ENCODE results near the gene LONP1. TPM values are rescaled to one million over a fixed set of nuclear protein-coding genes. Genes with fewer than 3 reads are reported as not detected.

The LONP1 gene
- total and polyA plus RNA-seq, 2 experiments from 2014 or later = 77.5 to 119 TPM

DNA sequence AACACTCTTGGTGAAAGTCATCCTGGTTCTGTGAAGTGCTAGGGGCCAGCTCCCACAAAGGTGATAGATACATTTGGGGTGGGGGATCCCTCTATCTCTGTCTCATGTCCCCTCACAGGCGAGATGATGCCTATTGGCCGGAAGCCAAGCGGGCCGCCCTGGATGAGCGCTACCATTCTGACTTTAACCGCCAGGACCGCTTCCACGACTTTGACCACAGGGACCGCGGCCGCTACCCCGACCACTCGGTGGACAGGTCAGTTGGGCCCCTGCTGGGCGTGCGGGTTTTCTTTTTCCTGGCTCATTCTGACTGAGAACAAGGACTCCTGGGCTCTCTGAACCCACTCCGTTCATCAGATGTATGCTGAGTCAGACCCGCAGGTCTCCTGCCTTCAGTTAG is 56.0 kb downstream of the LONP1 start:
- H3K9ac ChIP-seq = no peak overlapping the region
- H3K9me2 ChIP-seq (ENCODE audit: insufficient read depth) = no peaks in the 10 kb centered on the region
- TF ChIP-seq EZH2 (IDR thresholded peaks at IDR 0.05; ENCODE audit: insufficient read depth, poor library complexity, severe bottlenecking) (no peak), EZH2phosphoT487 (IDR thresholded peaks at IDR 0.05; ENCODE audit: insufficient read depth, low read depth) (no peak)
- H3F3A ChIP-seq (ENCODE audit: insufficient read depth) = peaks cover 29% of the 10 kb centered on the region
- no peak overlapping the region for H2AFZ ChIP-seq
- peaks cover 7% of the 10 kb centered on the region; the same call in 1 of the 2 replicates for H3K4me1 ChIP-seq (ENCODE audit: insufficient read depth)
- no peaks in the 10 kb centered on the region for H3K27me3 ChIP-seq (replicated peaks; ENCODE audit: insufficient read depth)
- no peak overlapping the region for H3K4me2 ChIP-seq (ENCODE audit: unreplicated experiment)
- H4K20me1 ChIP-seq (ENCODE audit: insufficient read depth) = no peaks in the 10 kb centered on the region
- H3K9me3 ChIP-seq (ENCODE audit: low read depth) = no peaks in the 10 kb centered on the region
- H3K36me3 ChIP-seq (ENCODE audit: low read depth) = peaks cover 52% of the 10 kb centered on the region
- H3K79me2 ChIP-seq (ENCODE audit: insufficient read depth) = peaks cover 12% of the 10 kb centered on the region
- no peak for DNase-seq
- in situ Hi-C loops (cut with MboI) = no loop called here
- H3K4me3 ChIP-seq = no peak overlapping the region
- no peak overlapping the region for H3K27ac ChIP-seq
- 95 to 98% methylated on average over 17 of the region's 17 CpGs for WGBS, 2 experiments (ENCODE audit: low coverage in 1 of 2, low lambda C conversion rate in 2 of 2, missing lambda C conversion rate in 2 of 2)

DNA sequence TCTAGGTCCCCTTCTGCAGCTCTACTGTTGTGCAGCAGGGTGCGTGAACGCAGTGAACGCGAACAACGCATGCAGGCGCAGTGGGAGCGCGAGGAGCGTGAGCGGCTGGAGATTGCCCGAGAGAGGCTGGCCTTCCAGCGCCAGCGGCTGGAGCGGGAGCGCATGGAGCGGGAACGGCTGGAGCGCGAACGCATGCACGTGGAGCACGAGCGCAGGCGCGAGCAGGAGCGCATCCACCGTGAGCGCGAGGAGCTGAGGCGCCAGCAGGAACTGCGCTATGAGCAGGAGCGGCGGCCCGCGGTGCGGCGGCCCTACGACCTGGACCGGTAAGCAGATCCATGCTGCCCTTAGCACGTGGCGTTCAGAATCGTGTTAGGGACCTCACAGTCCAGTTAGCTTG is 58.5 kb downstream of the LONP1 start:
- no peak for DNase-seq

GRCh38 chr19:5655412-5655811 is 64.5 kb downstream of the LONP1 start:
- no peak overlapping the region for H3K4me3 ChIP-seq
- in situ Hi-C loops (cut with MboI) = no loop called here
- no peak for DNase-seq
- no peaks in the 10 kb centered on the region for H3K9me3 ChIP-seq (ENCODE audit: low read depth)
- H3F3A ChIP-seq (ENCODE audit: insufficient read depth) = 0 out of 2 replicates have a peak, but pooled peaks cover 5% of the 10 kb centered on the region
- H3K79me2 ChIP-seq (ENCODE audit: insufficient read depth) = peaks cover 51% of the 10 kb centered on the region
- no peaks in the 10 kb centered on the region for H3K27me3 ChIP-seq (replicated peaks; ENCODE audit: insufficient read depth)
- no peak overlapping the region for H3K27ac ChIP-seq
- H2AFZ ChIP-seq = no peak overlapping the region
- no peak overlapping the region for H3K4me2 ChIP-seq (ENCODE audit: unreplicated experiment)
- H3K36me3 ChIP-seq (ENCODE audit: low read depth) = peaks cover 72% of the 10 kb centered on the region
- H3K4me1 ChIP-seq (ENCODE audit: insufficient read depth) = no peaks in the 10 kb centered on the region
- H4K20me1 ChIP-seq (ENCODE audit: insufficient read depth) = no peaks in the 10 kb centered on the region
- 69 to 72% methylated on average over 5 of the region's 5 CpGs for WGBS, 2 experiments (ENCODE audit: low coverage in 1 of 2, low lambda C conversion rate in 2 of 2, missing lambda C conversion rate in 2 of 2)
- no peaks in the 10 kb centered on the region for H3K9me2 ChIP-seq (ENCODE audit: insufficient read depth)
- no peak overlapping the region for H3K9ac ChIP-seq
- TF ChIP-seq EZH2phosphoT487 (IDR thresholded peaks at IDR 0.05; ENCODE audit: insufficient read depth, low read depth) (no peak), EZH2 (IDR thresholded peaks at IDR 0.05; ENCODE audit: insufficient read depth, poor library complexity, severe bottlenecking) (no peak)

More for the DNA sequence above, 58.5 kb downstream of the LONP1 start:
- H3F3A ChIP-seq (ENCODE audit: insufficient read depth) = peaks cover 29% of the 10 kb centered on the region
- peaks cover 27% of the 10 kb centered on the region for H3K79me2 ChIP-seq (ENCODE audit: insufficient read depth)
- no peak overlapping the region for H3K27ac ChIP-seq
- WGBS, 2 experiments (ENCODE audit: low coverage in 1 of 2, low lambda C conversion rate in 2 of 2, missing lambda C conversion rate in 2 of 2) = 98% methylated on average over 40 to 42 of the region's 42 CpGs
- H4K20me1 ChIP-seq (ENCODE audit: insufficient read depth) = no peaks in the 10 kb centered on the region
- peaks cover 7% of the 10 kb centered on the region; the same call in 1 of the 2 replicates for H3K4me1 ChIP-seq (ENCODE audit: insufficient read depth)
- no peaks in the 10 kb centered on the region for H3K9me2 ChIP-seq (ENCODE audit: insufficient read depth)
- in situ Hi-C loops (cut with MboI) = no loop called here
- peaks cover 53% of the 10 kb centered on the region for H3K36me3 ChIP-seq (ENCODE audit: low read depth)
- no peak overlapping the region for H3K4me3 ChIP-seq
- H3K27me3 ChIP-seq (replicated peaks; ENCODE audit: insufficient read depth) = no peaks in the 10 kb centered on the region
- no peak overlapping the region for H3K9ac ChIP-seq
- H2AFZ ChIP-seq = no peak overlapping the region
- TF ChIP-seq EZH2 (IDR thresholded peaks at IDR 0.05; ENCODE audit: insufficient read depth, poor library complexity, severe bottlenecking) = no peak
- TF ChIP-seq EZH2phosphoT487 (IDR thresholded peaks at IDR 0.05; ENCODE audit: insufficient read depth, low read depth) = no peak
- H3K9me3 ChIP-seq (ENCODE audit: low read depth) = no peaks in the 10 kb centered on the region
- no peak overlapping the region for H3K4me2 ChIP-seq (ENCODE audit: unreplicated experiment)

- in situ Hi-C loops (cut with MboI) = no loop called here
Observed at GRCh38 chr19:5654931-5655330, 65.0 kb downstream of the LONP1 start.

More at GRCh38 chr19:5654931-5655330, 65.0 kb downstream of the LONP1 start:
- H3K9ac ChIP-seq = no peak overlapping the region
- H3K27me3 ChIP-seq (replicated peaks; ENCODE audit: insufficient read depth) = no peaks in the 10 kb centered on the region
- no peaks in the 10 kb centered on the region for H3K4me1 ChIP-seq (ENCODE audit: insufficient read depth)
- H3K79me2 ChIP-seq (ENCODE audit: insufficient read depth) = peaks cover 56% of the 10 kb centered on the region
- H3K4me2 ChIP-seq (ENCODE audit: unreplicated experiment) = no peak overlapping the region
- no peaks in the 10 kb centered on the region for H3K9me3 ChIP-seq (ENCODE audit: low read depth)
- H3K27ac ChIP-seq = no peak overlapping the region
- TF ChIP-seq EZH2 (IDR thresholded peaks at IDR 0.05; ENCODE audit: insufficient read depth, poor library complexity, severe bottlenecking) (no peak), EZH2phosphoT487 (IDR thresholded peaks at IDR 0.05; ENCODE audit: insufficient read depth, low read depth) (no peak)
- 98% methylated on average over 5 of the region's 5 CpGs for WGBS, 2 experiments (ENCODE audit: low coverage in 1 of 2, low lambda C conversion rate in 2 of 2, missing lambda C conversion rate in 2 of 2)
- H2AFZ ChIP-seq = no peak overlapping the region
- 0 out of 2 replicates have a peak, but pooled peaks cover 5% of the 10 kb centered on the region for H3F3A ChIP-seq (ENCODE audit: insufficient read depth)
- H4K20me1 ChIP-seq (ENCODE audit: insufficient read depth) = no peaks in the 10 kb centered on the region
- DNase-seq = no peak
- H3K9me2 ChIP-seq (ENCODE audit: insufficient read depth) = no peaks in the 10 kb centered on the region
- H3K36me3 ChIP-seq (ENCODE audit: low read depth) = peaks cover 73% of the 10 kb centered on the region
- H3K4me3 ChIP-seq = no peak overlapping the region

Data from GM23248 (cell line).